Activated CD8-positive, alpha-beta memory T cell treated with anti-CD3 and anti-CD28 coated beads for 4 hours (primary cell): ENCODE results near the gene CADM1.

Source experiments
- DNase-seq, 2 donors: peaks; one replicate each; pipeline ENCODE4 v3.0.0-alpha.2; 2020; ENCODE audit warnings: low read depth in 2 of 2

The CADM1 gene

GRCh38 chr11:115447273-115447864 lies 56.8 kb downstream of the CADM1 start:
- no peak for DNase-seq

DNA sequence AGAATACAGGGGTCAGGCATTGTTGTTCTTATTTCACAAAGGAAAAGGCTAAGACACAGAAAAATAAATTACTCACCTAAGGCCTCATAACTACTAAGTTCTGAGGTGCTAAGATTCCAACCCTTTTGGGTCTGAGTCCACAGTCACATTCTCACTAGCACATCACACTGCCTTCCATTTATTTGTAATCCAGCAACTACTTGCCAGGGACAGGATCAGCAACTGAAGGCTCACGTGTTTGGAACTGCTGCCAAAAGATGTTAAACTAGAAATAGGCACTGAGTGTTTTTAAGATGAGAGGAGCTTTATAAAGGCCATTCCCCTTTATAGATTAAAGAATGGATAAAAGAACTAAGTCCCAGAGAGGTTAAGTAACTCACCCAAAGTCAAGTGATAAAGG lies 58.0 kb downstream of the CADM1 start:
- DNase-seq = no peak

DNA sequence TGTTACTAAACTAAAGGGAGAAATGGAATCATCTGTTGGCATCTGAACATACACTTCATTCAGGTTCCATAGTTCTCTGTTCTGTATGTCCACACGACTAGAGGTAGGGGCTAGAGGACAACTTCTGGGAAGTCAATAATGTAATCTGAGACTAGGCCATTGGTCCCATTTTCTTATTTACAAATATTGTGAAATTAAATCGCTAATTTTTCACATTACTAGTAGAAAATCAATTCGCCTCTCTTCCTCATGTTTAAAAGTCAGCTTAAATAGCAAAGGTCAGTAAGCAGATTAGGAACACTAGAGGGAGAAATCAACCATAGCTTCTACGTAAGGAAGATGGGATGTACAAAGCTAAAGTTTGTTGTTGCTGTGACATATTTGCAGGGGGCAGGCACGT lies 59.7 kb downstream of the CADM1 start:
- DNase-seq = no peak

GRCh38 chr11:115439969-115440540 lies 64.2 kb downstream of the CADM1 start:
- no peak for DNase-seq

- DNase-seq = no peak
Measured at GRCh38 chr11:115439385-115439784, 64.8 kb downstream of the CADM1 start.

- no peak for DNase-seq
Measured at GRCh38 chr11:115437902-115438575, 66.2 kb downstream of the CADM1 start.

DNA sequence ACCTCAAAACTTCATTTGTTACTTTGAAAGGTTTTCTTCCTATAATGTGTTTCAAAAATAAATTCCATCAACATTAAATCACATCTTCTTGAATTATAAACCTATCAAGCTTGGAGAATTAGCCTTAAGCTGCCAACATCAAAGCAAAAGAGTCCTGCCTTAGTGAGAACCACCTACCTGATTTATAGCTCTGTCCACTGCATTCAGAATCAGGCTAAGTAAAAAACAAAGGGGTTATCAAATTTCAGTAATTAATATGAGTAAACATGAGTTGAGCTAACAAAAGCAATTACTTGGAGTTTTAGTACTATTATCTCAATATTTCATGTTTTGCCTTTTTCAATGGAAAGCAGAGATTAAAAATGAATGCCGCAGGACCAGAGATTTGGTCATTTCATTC lies 73.9 kb downstream of the CADM1 start:
- DNase-seq = no peak

DNA sequence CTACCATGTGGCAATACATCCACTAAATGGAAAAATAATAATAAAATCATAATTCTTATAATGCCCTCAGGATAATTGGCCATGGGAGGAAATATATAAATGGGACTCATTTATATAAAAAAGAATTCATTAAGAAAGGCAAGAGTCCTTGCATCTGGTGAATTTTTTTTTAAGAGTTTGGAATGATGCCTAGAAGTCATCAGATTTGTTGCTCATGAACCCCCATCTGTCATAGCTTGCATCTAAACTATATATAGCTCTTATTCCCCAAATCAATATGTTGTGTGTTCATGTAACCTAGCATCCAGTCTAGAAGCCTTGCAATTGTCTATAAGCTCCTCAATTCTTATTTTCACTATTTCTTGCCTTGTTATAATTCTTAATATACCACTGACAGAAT lies 75.9 kb downstream of the CADM1 start:
- DNase-seq = no peak

GRCh38 chr11:115425816-115426215 lies 78.4 kb downstream of the CADM1 start:
- DNase-seq = no peak

DNA sequence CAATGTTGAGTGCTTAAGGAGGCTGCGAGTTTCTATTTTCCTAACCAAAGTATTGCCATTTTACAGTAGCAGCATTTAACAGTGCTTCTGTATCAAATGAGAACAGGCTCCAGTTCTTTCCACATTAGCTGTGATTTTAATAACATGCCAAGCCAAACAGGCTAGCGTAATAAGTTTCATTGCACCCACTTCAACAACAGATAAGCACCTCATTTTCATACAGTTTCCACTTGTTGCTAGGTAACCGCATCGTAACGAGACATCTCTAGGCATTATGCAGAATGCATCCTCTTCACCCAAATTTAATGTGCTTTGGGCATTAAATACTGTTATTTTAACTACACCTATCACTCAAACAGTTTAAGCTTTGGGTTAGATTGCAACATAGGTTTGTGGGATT lies 79.0 kb downstream of the CADM1 start:
- no peak for DNase-seq

DNA sequence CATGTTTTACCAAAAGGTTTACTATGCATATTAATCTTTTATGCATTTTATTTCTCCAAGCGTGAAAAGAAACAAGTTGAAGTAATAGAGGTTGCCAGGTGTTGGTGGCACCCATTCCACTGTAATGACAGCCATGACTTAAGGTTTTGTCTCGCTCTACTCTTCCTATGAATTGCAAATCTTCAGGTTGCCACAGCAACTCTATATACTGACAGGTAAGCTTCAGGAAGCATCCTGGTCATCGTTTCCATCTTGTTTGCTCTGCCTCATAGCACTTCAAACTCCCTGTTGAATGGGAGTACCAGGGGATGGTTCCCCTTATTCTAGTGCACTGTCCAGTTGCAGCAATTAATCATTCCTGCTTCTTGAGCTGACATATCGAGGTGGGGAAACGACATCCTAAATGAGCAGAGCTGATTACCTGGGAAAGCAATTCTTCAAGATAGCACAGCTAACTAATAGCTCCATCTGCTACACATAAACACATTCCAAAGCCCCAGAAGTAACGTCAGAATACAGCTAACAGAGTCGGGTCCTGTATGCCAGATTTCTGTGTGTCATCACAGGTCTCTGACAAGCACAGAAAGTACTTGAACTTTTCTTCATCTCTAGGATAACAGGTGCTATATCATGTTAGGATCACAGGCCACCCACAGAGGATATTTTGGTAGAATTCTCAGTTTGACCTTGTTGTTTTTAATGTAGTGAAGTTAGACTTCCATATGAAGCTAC lies 80.3 kb downstream of the CADM1 start:
- no peak for DNase-seq

- no peak for DNase-seq
Measured at GRCh38 chr11:115421992-115422689, 82.1 kb downstream of the CADM1 start.

- no peak for DNase-seq
Measured at GRCh38 chr11:115421352-115421991, 82.7 kb downstream of the CADM1 start.

DNA sequence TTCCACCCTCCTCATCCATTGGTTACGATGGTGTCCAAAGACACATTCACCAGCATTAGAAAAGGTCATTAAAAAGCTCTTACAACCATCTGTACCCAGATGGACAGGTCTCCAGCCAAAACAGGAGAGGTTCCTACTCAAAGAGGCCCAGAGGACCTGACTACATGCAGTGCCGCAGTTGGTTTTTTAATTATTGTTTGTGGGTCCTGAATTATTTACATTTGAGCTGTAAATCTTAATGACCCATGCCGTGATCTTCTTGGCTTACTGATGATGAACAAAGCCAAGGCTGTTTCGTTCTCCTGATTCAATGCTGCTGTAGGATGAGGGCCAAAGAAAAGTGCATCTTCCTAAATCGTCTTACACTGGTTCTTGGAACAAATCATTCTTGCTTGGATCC lies 83.7 kb downstream of the CADM1 start:
- no peak for DNase-seq

DNA sequence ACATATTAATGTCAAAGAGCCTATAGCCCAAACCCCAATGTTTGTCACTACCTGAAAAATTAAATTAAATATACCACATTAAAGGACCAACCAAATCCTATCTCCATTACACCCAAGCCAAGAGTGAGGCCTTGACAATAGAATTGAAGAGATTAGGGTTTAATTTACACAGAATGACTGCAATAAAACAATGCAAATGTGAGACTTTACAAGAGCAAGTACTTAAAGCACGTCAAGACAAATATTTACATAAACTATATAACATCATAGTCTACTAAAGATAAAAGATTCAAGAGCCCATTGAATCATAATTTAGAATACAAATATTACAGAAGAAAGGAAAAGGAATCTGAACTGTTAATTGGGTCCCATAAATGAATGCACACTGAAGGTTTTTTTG lies 85.6 kb downstream of the CADM1 start:
- DNase-seq = no peak

GRCh38 chr11:115418081-115418480 lies 86.1 kb downstream of the CADM1 start:
- DNase-seq = no peak

GRCh38 chr11:115411120-115411519 lies 93.1 kb downstream of the CADM1 start:
- DNase-seq = no peak

GRCh38 chr11:115409691-115410220 lies 94.5 kb downstream of the CADM1 start:
- no peak for DNase-seq

DNA sequence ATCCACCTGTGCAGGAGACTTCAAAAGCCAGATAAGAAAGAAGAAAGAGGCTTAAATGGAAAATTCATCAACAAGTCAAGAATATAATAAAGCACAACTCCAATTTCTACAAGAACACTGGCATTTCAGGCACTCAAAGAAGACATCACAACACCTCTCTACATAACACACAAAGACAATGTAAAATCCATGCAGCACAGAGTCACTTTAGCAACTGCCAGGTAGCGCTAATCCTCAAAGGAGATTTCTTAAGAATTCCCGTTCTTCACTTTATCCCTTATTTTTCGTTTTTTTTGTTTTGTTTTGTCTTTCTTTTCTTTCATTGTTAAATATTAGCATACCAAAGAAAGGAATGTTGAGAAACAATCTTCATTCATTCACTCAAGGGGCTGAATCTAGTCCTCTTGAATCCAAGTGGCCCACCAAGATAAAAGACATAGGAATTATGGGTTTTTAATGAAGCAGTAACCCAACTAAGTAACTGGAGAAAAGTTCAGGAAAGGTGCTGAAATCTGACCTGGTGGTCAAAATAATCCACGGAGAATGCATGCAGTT lies 95.0 kb downstream of the CADM1 start:
- DNase-seq = no peak

DNA sequence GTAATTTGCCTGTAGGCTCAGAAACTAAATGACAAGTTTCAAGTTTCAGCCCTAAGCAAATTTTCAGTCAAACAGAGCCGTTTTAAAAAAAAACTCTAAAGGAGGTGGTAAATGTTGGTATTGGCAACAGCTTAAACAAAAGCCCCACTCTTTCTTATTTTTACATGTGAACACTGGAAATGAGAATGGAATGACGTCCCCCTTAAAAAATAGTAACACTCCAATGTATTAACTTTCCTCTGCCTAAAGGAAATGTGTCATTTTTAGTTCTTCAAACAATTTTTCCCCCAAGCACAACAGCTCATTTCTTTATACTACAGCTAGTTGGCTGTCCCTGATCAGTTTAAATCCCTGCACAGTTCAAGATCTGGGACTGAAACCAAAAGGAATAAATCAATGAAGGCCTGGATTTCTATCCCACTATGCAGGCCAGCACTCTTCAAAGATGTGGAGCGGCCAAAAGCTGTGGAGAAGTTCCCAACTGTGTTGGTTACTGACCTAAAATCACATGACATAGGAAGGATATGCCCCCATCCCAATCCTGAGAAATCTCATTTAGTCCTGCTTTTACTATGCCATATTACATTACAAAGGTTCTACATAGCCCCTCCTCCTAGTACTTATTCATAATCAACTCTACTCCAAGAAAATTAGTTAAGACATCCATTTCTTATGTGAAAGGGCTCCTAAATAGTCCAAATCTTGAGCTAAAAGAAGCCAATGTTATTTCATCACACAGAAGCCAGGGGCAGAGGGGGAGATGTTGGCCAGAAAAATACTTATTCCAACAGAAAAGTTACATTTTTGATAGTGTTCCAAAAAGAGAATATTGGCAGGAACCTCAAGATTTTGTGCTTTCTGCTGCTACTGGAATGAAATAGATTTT lies 95.9 kb downstream of the CADM1 start:
- DNase-seq = no peak
